PC-9 (cell line): ENCODE data around the gene ITPKC. TPM values are rescaled to one million over a fixed set of nuclear protein-coding genes. Genes with fewer than 3 reads are reported as not detected.

Source experiments
- BruUV-seq: library from RNA; stranded (reverse); fragments of 400-500 nt; replicated peaks from 2 replicates; lab custom pipeline; 2021; lab: Mats Ljungman, UMichigan
- CTCF ChIA-PET: fragments of 300-600 bp; sonication (Branson Sonifier 250); formaldehyde crosslinking; loops from one replicate; lab custom pipeline; 2022; ENCODE audit warnings: antibody characterized with exemption; lab: Charles Lee
- POLR2A ChIA-PET: fragments of 300-600 bp; sonication (Branson Sonifier 250); formaldehyde crosslinking; loops from one replicate; lab custom pipeline; 2022; ENCODE audit warnings: antibody characterized with exemption; ENCODE audit not compliant: unreplicated experiment; lab: Charles Lee
- DNase-seq, 2 experiments: peaks; one replicate each; pipeline versions ENCODE4 v3.0.0 to v3.0.0-alpha.2; 2015 to 2022; ENCODE audit warnings: mixed read lengths in 1 of 2
- H2AFZ ChIP-seq: fragments of 200-600 bp; sonication (generic); 2 replicates; pipeline ENCODE4 v1.8.1; 2017; ENCODE audit warnings: antibody characterized with exemption
- H3F3A ChIP-seq: fragments of 200-600 bp; sonication (generic); 2 replicates; pipeline ENCODE4 v1.8.1; 2017; ENCODE audit warnings: antibody characterized with exemption, mild to moderate bottlenecking, low read depth; ENCODE audit not compliant: insufficient read depth
- H3K27ac ChIP-seq: fragments of 200-600 bp; sonication (generic); 2 replicates; pipeline ENCODE4 v1.6.1; 2016; ENCODE audit warnings: mixed run types
- H3K27me3 ChIP-seq: fragments of 200-600 bp; sonication (generic); 2 replicates; pipeline ENCODE4 v1.6.1; 2016; ENCODE audit warnings: low read depth, mixed run types; ENCODE audit not compliant: insufficient read depth
- H3K36me3 ChIP-seq: fragments of 200-600 bp; sonication (generic); 2 replicates; pipeline ENCODE4 v1.6.1; 2016; ENCODE audit warnings: low read depth, mixed run types
- H3K4me1 ChIP-seq: fragments of 200-600 bp; sonication (generic); replicated peaks from 2 replicates; pipeline ENCODE4 v1.6.1; 2016; ENCODE audit warnings: mixed run types; ENCODE audit not compliant: insufficient read depth
- H3K4me2 ChIP-seq: fragments of 200-600 bp; sonication (generic); 2 replicates; pipeline ENCODE4 v1.6.1; 2017; ENCODE audit warnings: mixed run types
- H3K4me3 ChIP-seq: fragments of 200-600 bp; sonication (generic); 2 replicates; pipeline ENCODE4 v1.6.1; 2016; ENCODE audit warnings: mixed run types
- H3K79me2 ChIP-seq: fragments of 200-600 bp; sonication (generic); 2 replicates; pipeline ENCODE4 v1.6.1; 2017; ENCODE audit warnings: low read depth, mixed run types
- H3K9me2 ChIP-seq: fragments of 200-600 bp; sonication (generic); 2 replicates; pipeline ENCODE4 v1.8.1; 2017; ENCODE audit warnings: mild to moderate bottlenecking; ENCODE audit not compliant: insufficient read depth
- H3K9me3 ChIP-seq: fragments of 200-600 bp; sonication (generic); 2 replicates; pipeline ENCODE4 v1.8.1; 2016; ENCODE audit warnings: low read depth; ENCODE audit not compliant: insufficient read depth
- H4K20me1 ChIP-seq: fragments of 200-600 bp; sonication (generic); 2 replicates; pipeline ENCODE4 v1.8.1; 2017; ENCODE audit not compliant: insufficient read depth
- EZH2 ChIP-seq: fragments of 200-600 bp; sonication (generic); IDR thresholded peaks from 2 replicates; pipeline ENCODE4 v1.8.0; 2017; ENCODE audit warnings: antibody characterized with exemption, low read depth
- intact Hi-C: fragments of 100-400 bp; cut with micrococcal nuclease; formaldehyde crosslinking; loops from one replicate; pipeline ENCODE4 v1.10.0; 2022; ENCODE audit not compliant: unreplicated experiment
- total RNA-seq: library from RNA; stranded (reverse); gene quantifications from 2 replicates; pipeline ENCODE4 v1.2.3, GENCODE V29; 2021
- TF ChIP-seq, protein P1 (sequence below): fragments of 200-600 bp; sonication (generic); conservative IDR thresholded peaks from 2 replicates; pipeline ENCODE4 v1.6.1; 2017; ENCODE audit warnings: mixed run types, antibody characterized with exemption, mild to moderate bottlenecking, moderate library complexity

The ITPKC gene
- total RNA-seq, 1 experiment from 2014 or later, result 17.6 TPM

DNA sequence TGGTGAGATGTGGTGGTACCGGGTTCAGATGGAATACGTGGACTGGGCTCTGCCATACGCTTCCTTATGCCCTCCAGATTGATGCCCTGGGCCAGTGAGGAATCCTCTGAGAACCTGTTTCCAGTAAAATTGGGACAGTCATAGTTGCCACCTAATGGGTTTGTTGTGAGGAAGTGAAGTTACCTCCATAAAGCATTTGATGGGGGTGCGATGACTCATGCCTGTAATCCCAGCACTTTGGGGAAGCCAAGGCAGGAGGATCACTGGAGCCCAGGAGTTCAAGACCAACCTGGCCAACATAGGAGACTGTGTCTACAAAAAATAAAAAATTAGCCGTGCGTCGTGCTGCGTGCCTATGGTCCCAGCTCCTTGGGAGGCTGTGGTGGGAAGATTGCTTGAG, 38.9 kb downstream of the ITPKC start:
- ChIA-PET CTCF (no interaction called here), POLR2A (interaction anchor here (0.6 to 0.7 kb wide), 3 partner anchors 20 to 38 kb away, joined by 4 to 9 read pairs (median 6); partner anchors contain the start of genes MIA and RAB4B)
- Histone ChIP-seq H3F3A (peaks cover 28% of the 10 kb centered on the region; the same call in 1 of the 2 replicates), H3K9me2 (no peaks in the 10 kb centered on the region), H3K27ac (no peak overlapping the region), H3K4me1 (peaks cover 23% of the 10 kb centered on the region), H3K79me2 (peaks cover 75% of the 10 kb centered on the region), H3K4me2 (no peak overlapping the region), H2AFZ (no peak overlapping the region), H3K36me3 (peaks cover 50% of the 10 kb centered on the region), H4K20me1 (peaks cover 76% of the 10 kb centered on the region), H3K9me3 (no peaks in the 10 kb centered on the region), H3K4me3 (no peak overlapping the region), H3K27me3 (no peaks in the 10 kb centered on the region)
- DNase-seq, result no peak
- BruUV-seq, result no TSS peak
- TF ChIP-seq, protein P1, sequence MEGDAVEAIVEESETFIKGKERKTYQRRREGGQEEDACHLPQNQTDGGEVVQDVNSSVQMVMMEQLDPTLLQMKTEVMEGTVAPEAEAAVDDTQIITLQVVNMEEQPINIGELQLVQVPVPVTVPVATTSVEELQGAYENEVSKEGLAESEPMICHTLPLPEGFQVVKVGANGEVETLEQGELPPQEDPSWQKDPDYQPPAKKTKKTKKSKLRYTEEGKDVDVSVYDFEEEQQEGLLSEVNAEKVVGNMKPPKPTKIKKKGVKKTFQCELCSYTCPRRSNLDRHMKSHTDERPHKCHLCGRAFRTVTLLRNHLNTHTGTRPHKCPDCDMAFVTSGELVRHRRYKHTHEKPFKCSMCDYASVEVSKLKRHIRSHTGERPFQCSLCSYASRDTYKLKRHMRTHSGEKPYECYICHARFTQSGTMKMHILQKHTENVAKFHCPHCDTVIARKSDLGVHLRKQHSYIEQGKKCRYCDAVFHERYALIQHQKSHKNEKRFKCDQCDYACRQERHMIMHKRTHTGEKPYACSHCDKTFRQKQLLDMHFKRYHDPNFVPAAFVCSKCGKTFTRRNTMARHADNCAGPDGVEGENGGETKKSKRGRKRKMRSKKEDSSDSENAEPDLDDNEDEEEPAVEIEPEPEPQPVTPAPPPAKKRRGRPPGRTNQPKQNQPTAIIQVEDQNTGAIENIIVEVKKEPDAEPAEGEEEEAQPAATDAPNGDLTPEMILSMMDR, result no peak
- no peak for TF ChIP-seq EZH2
- intact Hi-C loops, result no loop called here

DNA sequence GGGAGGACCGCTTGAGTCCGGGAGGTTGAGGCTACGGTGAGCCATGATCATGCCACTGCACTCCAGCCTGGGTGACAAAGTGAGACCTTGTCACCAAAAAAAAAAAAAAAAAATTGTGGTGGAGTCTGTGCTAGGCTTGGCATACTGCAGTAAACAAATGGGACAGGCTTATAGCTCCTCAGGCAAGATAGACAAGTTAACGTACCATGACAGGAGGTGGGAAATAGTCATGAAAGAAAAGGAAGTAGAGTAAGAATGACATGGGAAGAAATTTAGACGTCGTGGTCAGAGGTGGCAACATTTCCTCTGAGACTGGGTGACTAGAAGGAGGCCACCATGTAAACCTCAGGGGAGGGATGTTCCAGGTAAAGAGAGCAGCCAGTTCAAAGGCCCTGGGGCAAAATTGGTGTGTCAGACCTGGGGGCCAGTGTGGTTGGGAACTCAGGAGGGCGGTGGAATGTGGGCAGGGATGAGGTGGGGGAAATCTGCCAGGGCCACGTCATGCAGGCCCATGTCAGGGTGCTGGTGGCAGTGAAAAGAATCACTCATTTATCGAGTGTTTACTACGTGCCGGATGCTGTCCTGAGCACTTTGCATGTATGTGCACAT, 39.7 kb downstream of the ITPKC start:
- no peak for TF ChIP-seq EZH2
- TF ChIP-seq, protein P1, result no peak
- ChIA-PET POLR2A (interaction anchor here (0.6 kb wide), 1 partner anchor 37 kb away, joined by 9 read pairs; no protein-coding TSS in a partner anchor), CTCF (no interaction called here)
- Histone ChIP-seq H3K79me2 (peaks cover 70% of the 10 kb centered on the region), H3F3A (peaks cover 24% of the 10 kb centered on the region; the same call in 1 of the 2 replicates), H2AFZ (no peak overlapping the region), H3K27ac (no peak overlapping the region), H3K4me3 (no peak overlapping the region), H3K9me3 (no peaks in the 10 kb centered on the region), H3K9me2 (no peaks in the 10 kb centered on the region), H3K4me2 (no peak overlapping the region), H3K4me1 (peaks cover 23% of the 10 kb centered on the region), H3K36me3 (peaks cover 56% of the 10 kb centered on the region), H4K20me1 (peaks cover 82% of the 10 kb centered on the region), H3K27me3 (no peaks in the 10 kb centered on the region)
- intact Hi-C loops, result no loop called here
- DNase-seq, result no peak
- no TSS peak for BruUV-seq

DNA sequence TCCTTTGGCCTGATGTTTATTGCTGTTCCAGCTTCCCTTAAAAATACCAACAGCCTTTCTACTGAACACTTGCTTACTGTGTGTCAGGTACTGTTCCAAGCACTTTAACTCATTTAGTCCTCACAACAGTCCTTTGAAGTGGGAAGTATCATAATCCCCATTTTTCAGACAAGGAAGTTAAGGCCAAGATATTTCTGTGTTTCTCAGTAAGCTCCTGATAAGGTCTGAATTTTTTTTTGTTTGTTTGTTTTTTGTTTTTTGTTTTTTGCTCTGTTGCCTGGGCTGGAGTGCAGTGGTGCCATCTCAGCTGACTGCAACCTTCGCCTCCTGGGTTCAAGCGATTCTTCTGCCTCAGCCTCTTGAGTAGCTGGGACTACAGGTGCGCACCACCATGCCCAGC, 41.6 kb downstream of the ITPKC start:
- no peaks in the 10 kb centered on the region for H3K9me2 ChIP-seq
- ChIA-PET POLR2A (no interaction called here), CTCF (no interaction called here)
- H3K36me3 ChIP-seq, result peaks cover 66% of the 10 kb centered on the region
- BruUV-seq, result no TSS peak
- intact Hi-C loops, result no loop called here
- no peak for TF ChIP-seq EZH2
- TF ChIP-seq, protein P1, result no peak
- no peak overlapping the region for H3K27ac ChIP-seq
- no peaks in the 10 kb centered on the region for H3K27me3 ChIP-seq
- H4K20me1 ChIP-seq, result peaks cover 91% of the 10 kb centered on the region
- no peak overlapping the region for H3K4me3 ChIP-seq
- H2AFZ ChIP-seq, result no peak overlapping the region
- H3K9me3 ChIP-seq, result no peaks in the 10 kb centered on the region
- peaks cover 29% of the 10 kb centered on the region; the same call in 1 of the 2 replicates for H3F3A ChIP-seq
- H3K4me1 ChIP-seq, result peaks cover 12% of the 10 kb centered on the region
- no peak for DNase-seq
- H3K4me2 ChIP-seq, result no peak overlapping the region
- peaks cover 52% of the 10 kb centered on the region for H3K79me2 ChIP-seq
